HG02938 (cell line): Measurements from ENCODE around the gene EXD3.

Experiments
- ATAC-seq: cut with Tn5 transposase; IDR thresholded peaks from one replicate; pipeline ENCODE4 v1.9.1; 2021; ENCODE audit warnings: mild to moderate bottlenecking, moderate library complexity; ENCODE audit not compliant: unreplicated experiment

The EXD3 gene

GRCh38 chr9:137309368-137310188 is 113.4 kb downstream of the EXD3 start:
- ATAC-seq: no peak

- no peak for ATAC-seq
Measured at GRCh38 chr9:137308057-137308619, 114.8 kb downstream of the EXD3 start.

- ATAC-seq: no peak
Measured at GRCh38 chr9:137307255-137308056, 115.5 kb downstream of the EXD3 start.

DNA sequence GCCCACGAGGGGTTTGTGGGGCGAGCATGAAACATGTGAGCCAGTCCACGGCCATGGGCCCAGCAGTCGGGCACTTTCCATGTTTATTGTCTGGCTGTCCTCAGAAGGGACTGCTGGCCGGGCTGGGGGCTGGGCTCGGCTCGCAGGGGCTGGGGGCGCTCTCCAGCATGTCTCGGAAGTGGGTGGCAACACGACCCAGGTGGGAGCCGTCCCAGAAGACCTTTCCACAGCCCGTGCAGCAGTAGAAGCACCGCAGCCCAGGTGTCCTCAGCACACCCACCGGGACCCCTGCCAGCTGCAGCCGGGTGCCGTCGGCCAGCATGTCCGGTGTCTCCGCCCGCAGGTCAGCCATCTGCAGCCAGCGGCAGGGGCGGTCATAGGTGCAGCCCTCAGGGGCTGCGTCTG is 116.1 kb downstream of the EXD3 start:
- no peak for ATAC-seq

DNA sequence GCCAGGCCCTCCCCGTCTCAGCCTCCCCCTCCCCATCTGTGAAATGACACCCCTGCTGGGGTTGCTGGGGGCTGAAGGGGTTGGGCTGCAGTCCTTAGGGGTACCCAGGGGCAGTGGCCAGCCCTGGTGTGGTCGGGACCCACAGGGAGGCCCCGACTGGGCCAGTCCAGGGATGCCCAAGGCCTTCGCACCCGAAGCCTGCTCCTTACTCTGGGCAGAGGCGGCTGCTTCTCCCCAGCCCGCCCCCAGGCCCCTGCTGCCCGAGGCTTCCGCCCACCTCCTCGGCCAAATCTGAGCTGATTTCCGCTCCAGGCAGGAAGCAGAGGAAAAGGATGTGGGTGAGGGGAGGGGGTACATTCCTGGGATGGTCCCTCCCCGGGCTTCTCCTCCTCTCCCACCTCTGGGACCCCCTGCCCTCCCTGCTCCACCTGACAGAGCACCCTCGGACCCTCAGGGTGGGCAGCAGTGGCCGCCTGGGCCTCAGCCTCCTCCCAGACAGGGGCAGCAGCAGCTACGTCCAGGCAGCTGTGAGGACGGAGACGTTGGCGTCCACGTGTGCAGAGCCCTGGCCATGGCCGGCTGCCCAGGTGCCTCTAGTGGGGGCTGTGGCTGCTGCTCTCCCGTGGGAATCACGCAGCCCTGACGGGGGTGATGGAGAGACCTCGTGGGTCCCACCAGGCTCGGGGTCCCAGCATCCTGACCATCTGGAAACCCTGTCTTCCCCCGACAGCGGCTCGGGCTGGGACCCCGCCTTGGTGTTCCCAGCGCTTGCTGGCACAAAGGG is 116.7 kb downstream of the EXD3 start:
- no peak for ATAC-seq

GRCh38 chr9:137305798-137306065 is 117.2 kb downstream of the EXD3 start:
- no peak for ATAC-seq

- no peak for ATAC-seq
Measured at GRCh38 chr9:137305060-137305797, 117.7 kb downstream of the EXD3 start.

DNA sequence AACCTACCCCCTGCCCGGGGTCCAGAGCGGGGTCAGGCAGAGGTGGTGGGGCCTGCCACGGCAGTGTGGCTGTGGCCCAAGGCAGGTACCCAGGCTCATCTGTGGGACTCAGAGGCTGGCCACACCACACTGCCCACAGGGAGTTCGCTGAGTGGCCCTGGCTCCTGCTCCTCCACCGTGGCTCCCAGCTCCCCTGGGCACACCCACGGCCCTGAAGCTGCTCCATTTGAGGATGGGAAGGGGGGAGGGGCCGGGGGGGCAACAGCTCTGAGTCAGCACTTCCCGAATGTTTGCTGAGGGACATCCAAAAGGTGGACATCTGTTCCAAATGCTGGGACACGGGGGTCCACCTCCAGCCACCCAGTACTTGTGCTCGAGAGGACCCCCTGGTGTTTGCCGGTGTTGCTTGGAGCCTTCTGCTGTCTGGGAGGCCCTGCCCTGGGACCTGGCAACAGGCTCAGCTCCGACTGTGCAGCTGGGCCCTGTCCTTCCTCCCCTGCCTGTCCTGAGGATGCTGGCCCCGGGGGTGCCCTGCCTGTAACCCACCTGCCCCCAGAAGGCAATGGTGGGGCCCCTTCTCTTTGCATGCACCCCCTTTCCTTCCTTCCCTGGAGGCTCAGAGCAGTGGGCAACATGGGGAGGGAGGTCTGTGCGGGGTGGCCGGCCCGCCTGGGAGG is 118.4 kb downstream of the EXD3 start:
- ATAC-seq: no peak

GRCh38 chr9:137303893-137304382 is 119.0 kb downstream of the EXD3 start:
- no peak for ATAC-seq

GRCh38 chr9:137303151-137303892 is 119.6 kb downstream of the EXD3 start:
- ATAC-seq: no peak

- ATAC-seq: peak; percentile 46
Measured at GRCh38 chr9:137302449-137303150, 120.4 kb downstream of the EXD3 start.

- ATAC-seq: peak; percentile 68
Measured at GRCh38 chr9:137302118-137302448, 120.9 kb downstream of the EXD3 start, which contains the start of gene NRARP. Gene NRARP (minus strand): TSS chr9:137302271. CDS start chr9:137301928, 343 bp downstream.

DNA sequence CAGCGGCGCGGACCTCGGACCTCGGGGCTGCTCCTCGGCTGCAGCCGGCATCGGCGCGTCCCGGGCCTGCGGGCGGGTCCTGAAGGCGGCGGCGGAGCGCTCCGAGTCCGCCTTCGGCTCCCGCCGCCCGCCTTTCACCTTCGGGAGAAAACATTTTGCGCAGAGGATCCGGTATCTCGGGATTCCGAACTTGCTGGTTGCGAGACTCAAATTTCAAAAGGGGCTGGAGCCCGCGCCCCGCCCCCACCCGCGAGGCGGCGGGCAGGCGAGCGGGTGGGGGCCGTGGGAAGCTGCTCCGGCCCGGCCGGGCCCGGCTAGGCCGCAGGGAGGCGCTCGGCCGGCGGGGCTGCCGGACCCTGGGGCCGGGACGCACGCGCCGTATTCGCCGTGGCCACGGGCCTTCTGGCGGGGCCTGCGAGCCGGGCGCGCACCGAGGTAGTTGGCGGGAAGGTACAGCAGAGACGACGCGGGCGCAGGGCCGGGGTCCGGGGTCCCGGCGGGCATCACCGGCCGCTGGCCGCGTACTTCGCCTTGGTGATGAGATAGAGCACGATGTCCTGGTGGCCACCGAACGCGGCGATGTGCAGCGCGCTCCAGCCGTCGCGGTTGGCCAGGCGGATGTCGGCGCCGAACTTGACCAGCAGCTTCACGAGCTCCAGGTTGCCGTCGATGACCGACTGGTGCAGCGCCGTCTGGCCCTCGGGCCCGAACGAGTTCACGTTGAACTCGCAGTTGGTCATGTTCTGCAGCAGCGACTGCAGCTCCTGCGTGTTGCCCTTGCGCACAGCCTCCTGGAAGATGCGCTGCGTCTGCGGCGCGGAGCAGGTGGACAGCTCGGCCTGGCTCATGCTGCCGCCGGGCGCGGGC is 121.6 kb downstream of the EXD3 start:
- peak; percentile 10 for ATAC-seq

DNA sequence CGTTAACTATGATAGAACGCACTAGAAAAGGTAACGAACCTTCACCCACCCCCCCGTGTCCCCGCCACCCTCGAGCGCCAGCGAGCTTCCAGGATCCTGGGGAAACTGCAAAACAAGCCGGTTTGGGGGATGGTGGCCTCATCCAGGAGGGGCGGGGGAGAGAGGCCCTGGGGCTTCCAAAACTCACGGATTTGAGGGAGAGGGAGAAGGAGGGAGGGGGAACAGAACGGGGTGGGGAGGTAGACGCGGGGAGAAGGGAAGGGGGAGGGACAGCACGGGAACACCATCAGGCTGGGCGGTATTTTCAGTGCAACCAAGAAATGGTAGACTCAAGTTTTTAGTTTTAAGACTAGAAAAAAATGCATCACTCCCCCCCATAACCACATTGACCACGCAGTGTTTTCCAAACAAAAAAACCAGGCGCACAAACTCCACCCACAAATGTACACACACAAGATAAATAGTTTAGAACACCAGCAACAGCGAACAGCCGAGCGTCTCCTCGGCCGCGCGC is 122.3 kb downstream of the EXD3 start:
- no peak for ATAC-seq

GRCh38 chr9:137299938-137300337 is 123.0 kb downstream of the EXD3 start:
- ATAC-seq: no peak

- ATAC-seq: no peak
Measured at GRCh38 chr9:137299203-137299565, 123.8 kb downstream of the EXD3 start.

- no peak for ATAC-seq
Measured at GRCh38 chr9:137298401-137299202, 124.4 kb downstream of the EXD3 start.
